Endothelial cell of umbilical vein (primary cell): ENCODE data around the gene HMCN1. TPM values are rescaled to one million over a fixed set of nuclear protein-coding genes. Genes with fewer than 3 reads are reported as not detected.

Experiments used
- BruUV-seq: library from RNA; stranded (reverse); fragments of 400-500 nt; replicated peaks from 2 replicates; lab custom pipeline; 2021; lab: Mats Ljungman, UMichigan
- CTCF ChIA-PET: fragments of 300-600, 350-600 bp; sonication (Branson Sonifier 250); formaldehyde crosslinking; loops from one replicate; lab custom pipeline; 2021; ENCODE audit warnings: antibody characterized with exemption, inconsistent platforms; lab: Charles Lee
- POLR2A ChIA-PET: fragments of 300-600, 350-600 bp; sonication (Branson Sonifier 250); formaldehyde crosslinking; loops from one replicate; lab custom pipeline; 2021; ENCODE audit warnings: antibody characterized with exemption, inconsistent platforms; lab: Charles Lee
- DNase-seq: peaks from one replicate; pipeline ENCODE4 v3.0.0-alpha.2; 2011; ENCODE audit warnings: low read depth, low spot score
- FAIRE-seq: peaks from 2 replicates; lab custom pipeline; 2011; peaks lifted over from hg19 to GRCh38; lab: Jason Lieb, UNC
- H2AFZ ChIP-seq: 2 replicates; pipeline ENCODE4 v1.6.0; 2012; ENCODE audit warnings: low read depth, low read length, control low read depth, inconsistent platforms
- H3K27ac ChIP-seq: 2 replicates; pipeline ENCODE4 v1.5.1; 2011; ENCODE audit warnings: low read depth, mild to moderate bottlenecking, control low read depth, low read length, moderate library complexity; ENCODE audit not compliant: insufficient read depth
- H3K27me3 ChIP-seq, 2 experiments: 2 replicates each; pipeline versions ENCODE4 v1.6.0 to v1.6.1; 2011; ENCODE audit warnings: low read length in 2 of 2, mixed read lengths in 1 of 2; ENCODE audit not compliant: control insufficient read depth in 2 of 2, insufficient read depth in 2 of 2
- H3K36me3 ChIP-seq, 2 experiments: 2 replicates in 1 of 2; 3 replicates in 1 of 2; pipeline ENCODE4 v1.5.1; 2011; ENCODE audit warnings: low read length in 2 of 2, mild to moderate bottlenecking in 1 of 2, moderate library complexity in 1 of 2; ENCODE audit not compliant: control insufficient read depth in 2 of 2, insufficient read depth in 2 of 2; ENCODE audit errors: extremely low read depth in 1 of 2
- H3K4me1 ChIP-seq: 3 replicates; pipeline ENCODE4 v1.5.1; 2011; ENCODE audit warnings: mild to moderate bottlenecking, low read length; ENCODE audit not compliant: control insufficient read depth, insufficient read depth; ENCODE audit errors: extremely low read depth
- H3K4me2 ChIP-seq: 2 replicates; pipeline ENCODE4 v1.6.1; 2011; ENCODE audit warnings: low read length, control low read depth, mixed read lengths; ENCODE audit not compliant: insufficient read depth
- H3K4me3 ChIP-seq, 3 experiments: fragments of 200-600 bp in 1 of 3; sonication (generic), shearing (Covaris generic) in 1 of 3; replicated peaks in 1 of 3; 2 replicates each; pipeline ENCODE4 v1.5.1; 2011 to 2016; ENCODE audit warnings: control low read depth in 3 of 3, low read length in 3 of 3, mild to moderate bottlenecking in 2 of 3, inconsistent platforms in 1 of 3, low read depth in 1 of 3, moderate library complexity in 1 of 3; ENCODE audit not compliant: insufficient read depth in 1 of 3
- H3K79me2 ChIP-seq: 2 replicates; pipeline ENCODE4 v1.6.0; 2012; ENCODE audit warnings: low read length, inconsistent platforms; ENCODE audit not compliant: control insufficient read depth, insufficient read depth
- H3K9ac ChIP-seq: replicated peaks from 2 replicates; pipeline ENCODE3; 2011; ENCODE audit warnings: low read length, control low read depth; ENCODE audit not compliant: insufficient read depth; ENCODE audit errors: extremely low read depth
- H3K9me1 ChIP-seq: replicated peaks from 3 replicates; pipeline ENCODE4 v1.6.0; 2011; ENCODE audit warnings: mild to moderate bottlenecking, low read length; ENCODE audit not compliant: control insufficient read depth, insufficient read depth; ENCODE audit errors: extremely low read depth
- H3K9me3 ChIP-seq: replicated peaks from 2 replicates; pipeline ENCODE4 v1.5.1; 2012; ENCODE audit warnings: low read length, inconsistent platforms; ENCODE audit not compliant: control insufficient read depth, insufficient read depth
- H4K20me1 ChIP-seq: replicated peaks from 2 replicates; pipeline ENCODE3; 2011; ENCODE audit warnings: mild to moderate bottlenecking, low read length; ENCODE audit not compliant: control insufficient read depth, insufficient read depth; ENCODE audit errors: extremely low read depth
- EZH2 ChIP-seq: IDR thresholded peaks from 2 replicates; pipeline ENCODE4 v1.6.1; 2012; ENCODE audit warnings: borderline replicate concordance, low read depth, mild to moderate bottlenecking, moderate library complexity, low read length, inconsistent platforms; ENCODE audit not compliant: severe bottlenecking
- FOS ChIP-seq: IDR thresholded peaks from 2 replicates; pipeline ENCODE4 v1.6.1; 2011; ENCODE audit warnings: mild to moderate bottlenecking, low read length, moderate library complexity, borderline replicate concordance; ENCODE audit not compliant: insufficient read depth
- GATA2 ChIP-seq: IDR thresholded peaks from 2 replicates; pipeline ENCODE4 v1.7.0; 2011; ENCODE audit warnings: low read depth, mild to moderate bottlenecking, moderate library complexity, mixed read lengths, low read length; ENCODE audit not compliant: insufficient read length, insufficient read depth
- JUN ChIP-seq: IDR thresholded peaks from 2 replicates; pipeline ENCODE4 v1.6.1; 2011; ENCODE audit warnings: borderline replicate concordance, low read depth; ENCODE audit not compliant: insufficient read length, insufficient read depth
- MYC ChIP-seq: IDR thresholded peaks from one replicate; pipeline ENCODE4 v1.6.1; 2011; ENCODE audit warnings: mild to moderate bottlenecking, low read depth, low read length
- dilution Hi-C: fragments of 300-500 bp; cut with MboI; formaldehyde crosslinking; loops from one replicate; pipeline ENCODE4 v1.15.0; 2019; ENCODE audit warnings: low sequenced_read_pairs; ENCODE audit not compliant: extremely low pct_ligation_motif_present
- intact Hi-C: fragments of 100-400 bp; cut with micrococcal nuclease; formaldehyde crosslinking; loops from one replicate; pipeline ENCODE4 v1.10.0; 2022
- polyA plus RNA-seq, 4 experiments: library from polyadenylated mRNA; depleted of rRNA in 3 of 4; stranded (reverse) in 3 of 4; unstranded in 1 of 4; fragments of >200 nt; gene quantifications; 2 replicates each; pipeline versions ENCODE4 v1.2.1 to v1.2.3, GENCODE V29; 2011 to 2012; ENCODE audit warnings: missing spikeins in 1 of 4
- total RNA-seq: library from RNA; stranded (reverse); gene quantifications from 2 replicates; pipeline ENCODE4 v1.2.3, GENCODE V29; 2021
- TF ChIP-seq, protein P1 (sequence below): IDR thresholded peaks from 2 replicates; pipeline ENCODE4 v1.6.1; 2011; ENCODE audit not compliant: insufficient read depth, insufficient read length
- TF ChIP-seq, protein P2 (sequence below), 2 donors: IDR thresholded peaks; 1 replicate in 1 of 2; 2 replicates in 1 of 2; pipeline ENCODE4 v1.5.1; 2011; ENCODE audit warnings: low read length in 2 of 2, mild to moderate bottlenecking in 2 of 2, moderate library complexity in 2 of 2, control low read depth in 1 of 2, inconsistent platforms in 1 of 2, low read depth in 1 of 2; ENCODE audit not compliant: insufficient read depth in 1 of 2; ENCODE audit errors: extremely low read depth in 1 of 2

The HMCN1 gene
- total and polyA plus RNA-seq, 2 donors (not counting 3 experiments of a cell fraction or from before 2014, with no cell fraction given): 10.3 to 16.0 TPM

DNA sequence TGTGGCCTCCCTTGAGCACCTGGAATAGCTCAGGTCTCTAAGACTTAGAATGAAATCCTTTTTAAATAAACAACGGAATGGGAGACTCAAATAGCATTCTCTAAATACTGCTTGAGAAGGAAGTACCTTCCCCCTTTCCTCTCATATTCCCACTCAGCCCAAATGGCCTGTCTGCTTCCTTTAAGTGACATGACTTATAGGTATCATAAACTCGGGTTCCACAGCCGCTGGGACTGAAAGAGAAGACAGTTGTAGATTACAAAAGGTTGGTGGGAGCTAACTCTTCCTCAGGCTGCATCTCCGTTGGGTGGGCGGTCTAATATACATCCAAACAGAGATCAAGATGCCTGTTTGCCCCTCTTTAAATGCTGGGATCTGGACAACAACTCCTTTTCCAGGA lies 1.2 kb upstream of the HMCN1 start:
- Histone ChIP-seq H3K4me1 (peaks cover 19% of the 10 kb centered on the region), H3K36me3 (no peaks in the 10 kb centered on the region), H3K9me1 (peaks cover 3% of the 10 kb centered on the region), H3K9me3 (no peaks in the 10 kb centered on the region), H3K27ac (no peak overlapping the region), H3K4me2 (no peak overlapping the region), H2AFZ (peak overlapping the region; percentile 59), H3K27me3 (no peaks in the 10 kb centered on the region), H3K9ac (no peak overlapping the region), H3K4me3 (no peak overlapping the region), H4K20me1 (no peaks in the 10 kb centered on the region), H3K79me2 (no peaks in the 10 kb centered on the region)
- TF ChIP-seq JUN (no peak), FOS (no peak), GATA2 (no peak), EZH2 (no peak)
- TF ChIP-seq, protein P1, sequence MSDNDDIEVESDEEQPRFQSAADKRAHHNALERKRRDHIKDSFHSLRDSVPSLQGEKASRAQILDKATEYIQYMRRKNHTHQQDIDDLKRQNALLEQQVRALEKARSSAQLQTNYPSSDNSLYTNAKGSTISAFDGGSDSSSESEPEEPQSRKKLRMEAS: no peak
- CTCF ChIA-PET: interaction anchor here (1.2 to 3.9 kb wide), 3 partner anchors 13 to 422 kb away, joined by 3 to 62 read pairs (median 6); no protein-coding TSS in a partner anchor
- DNase-seq (no peak), FAIRE-seq (no peak)
- POLR2A ChIA-PET: no interaction called here
- intact Hi-C loops (loop anchor here (5.0 kb wide), 1 partner anchor 359 kb away; no protein-coding TSS in a partner anchor), dilution Hi-C loops (no loop called here)
- no TSS peak for BruUV-seq

- H3K27ac ChIP-seq: peak overlapping the region; percentile 50
- peak overlapping the region; percentile 52 to 80 (median 74) for H3K4me3 ChIP-seq
- peak; percentile 65 for DNase-seq
- H3K9me1 ChIP-seq: peaks cover 3% of the 10 kb centered on the region
- FAIRE-seq: no peak
- H3K9ac ChIP-seq: peak overlapping the region; percentile 76
- no peak for TF ChIP-seq MYC
- TF ChIP-seq JUN: no peak
- TF ChIP-seq, protein P1: no peak
- TF ChIP-seq, protein P2, sequence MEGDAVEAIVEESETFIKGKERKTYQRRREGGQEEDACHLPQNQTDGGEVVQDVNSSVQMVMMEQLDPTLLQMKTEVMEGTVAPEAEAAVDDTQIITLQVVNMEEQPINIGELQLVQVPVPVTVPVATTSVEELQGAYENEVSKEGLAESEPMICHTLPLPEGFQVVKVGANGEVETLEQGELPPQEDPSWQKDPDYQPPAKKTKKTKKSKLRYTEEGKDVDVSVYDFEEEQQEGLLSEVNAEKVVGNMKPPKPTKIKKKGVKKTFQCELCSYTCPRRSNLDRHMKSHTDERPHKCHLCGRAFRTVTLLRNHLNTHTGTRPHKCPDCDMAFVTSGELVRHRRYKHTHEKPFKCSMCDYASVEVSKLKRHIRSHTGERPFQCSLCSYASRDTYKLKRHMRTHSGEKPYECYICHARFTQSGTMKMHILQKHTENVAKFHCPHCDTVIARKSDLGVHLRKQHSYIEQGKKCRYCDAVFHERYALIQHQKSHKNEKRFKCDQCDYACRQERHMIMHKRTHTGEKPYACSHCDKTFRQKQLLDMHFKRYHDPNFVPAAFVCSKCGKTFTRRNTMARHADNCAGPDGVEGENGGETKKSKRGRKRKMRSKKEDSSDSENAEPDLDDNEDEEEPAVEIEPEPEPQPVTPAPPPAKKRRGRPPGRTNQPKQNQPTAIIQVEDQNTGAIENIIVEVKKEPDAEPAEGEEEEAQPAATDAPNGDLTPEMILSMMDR (IDR thresholded peaks at IDR 0.05; ENCODE audit: extremely low read depth in 1 of 2, insufficient read depth in 1 of 2, low read depth in 1 of 2, low read length in 2 of 2): no peak
- H2AFZ ChIP-seq: peak overlapping the region; percentile 93
- H3K36me3 ChIP-seq: no peaks in the 10 kb centered on the region
- CTCF ChIA-PET: interaction anchor here (1.0 to 3.9 kb wide), 5 partner anchors 13 to 981 kb away, joined by 4 to 62 read pairs (median 5); partner anchors contain the start of gene EDEM3
- no peaks in the 10 kb centered on the region for H3K79me2 ChIP-seq
- H3K9me3 ChIP-seq: no peaks in the 10 kb centered on the region
- H3K4me2 ChIP-seq: peak overlapping the region; percentile 83
- dilution Hi-C loops (no loop called here), intact Hi-C loops (loop anchor here (1.0 to 5.0 kb wide), 2 partner anchors 357 to 477 kb away; no protein-coding TSS in a partner anchor)
- peaks cover 19% of the 10 kb centered on the region for H3K4me1 ChIP-seq
- H3K27me3 ChIP-seq: no peaks in the 10 kb centered on the region
- BruUV-seq: no TSS peak
- H4K20me1 ChIP-seq: no peaks in the 10 kb centered on the region
- POLR2A ChIA-PET: no interaction called here
Measured at GRCh38 chr1:185734929-185735700, 924 bp downstream of the HMCN1 start.
